T-helper 1 cell treated with Interleukin-12 subunit alpha and Interleukin-12 subunit beta and Interleukin-4 antibody, amounts not matched to agents 30 μg/mL and 1 μg/mL, for 36 hours (primary cell): ENCODE data around the gene SAYSD1.
A peak's percentile ranks its signal among the peaks of the same experiment; 100 is the strongest.
"Not testable (repeated sequence)": the region's sequence is repeated elsewhere in the genome, so short reads cannot be mapped to it uniquely, and the experiment has no call there.

Experiments
- H3K27ac Mint-ChIP-seq: one replicate; pipeline ENCODE4 v1.8.0; 2021; ENCODE audit warnings: mild to moderate bottlenecking, mixed read lengths
- H3K27me3 Mint-ChIP-seq: one replicate; pipeline ENCODE4 v1.8.0; 2021; ENCODE audit warnings: low read depth, mixed read lengths
- H3K36me3 Mint-ChIP-seq: one replicate; pipeline ENCODE4 v1.8.0; 2021; ENCODE audit warnings: low read depth, mixed read lengths
- H3K4me1 Mint-ChIP-seq: one replicate; pipeline ENCODE4 v1.8.0; 2021; ENCODE audit warnings: low read depth, mixed read lengths
- H3K4me3 Mint-ChIP-seq: one replicate; pipeline ENCODE4 v1.8.0; 2021; ENCODE audit warnings: mild to moderate bottlenecking, moderate library complexity, mixed read lengths
- H3K9me3 Mint-ChIP-seq: one replicate; pipeline ENCODE4 v1.8.0; 2021; ENCODE audit warnings: mixed read lengths

The SAYSD1 gene, protein sequence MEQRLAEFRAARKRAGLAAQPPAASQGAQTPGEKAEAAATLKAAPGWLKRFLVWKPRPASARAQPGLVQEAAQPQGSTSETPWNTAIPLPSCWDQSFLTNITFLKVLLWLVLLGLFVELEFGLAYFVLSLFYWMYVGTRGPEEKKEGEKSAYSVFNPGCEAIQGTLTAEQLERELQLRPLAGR

DNA sequence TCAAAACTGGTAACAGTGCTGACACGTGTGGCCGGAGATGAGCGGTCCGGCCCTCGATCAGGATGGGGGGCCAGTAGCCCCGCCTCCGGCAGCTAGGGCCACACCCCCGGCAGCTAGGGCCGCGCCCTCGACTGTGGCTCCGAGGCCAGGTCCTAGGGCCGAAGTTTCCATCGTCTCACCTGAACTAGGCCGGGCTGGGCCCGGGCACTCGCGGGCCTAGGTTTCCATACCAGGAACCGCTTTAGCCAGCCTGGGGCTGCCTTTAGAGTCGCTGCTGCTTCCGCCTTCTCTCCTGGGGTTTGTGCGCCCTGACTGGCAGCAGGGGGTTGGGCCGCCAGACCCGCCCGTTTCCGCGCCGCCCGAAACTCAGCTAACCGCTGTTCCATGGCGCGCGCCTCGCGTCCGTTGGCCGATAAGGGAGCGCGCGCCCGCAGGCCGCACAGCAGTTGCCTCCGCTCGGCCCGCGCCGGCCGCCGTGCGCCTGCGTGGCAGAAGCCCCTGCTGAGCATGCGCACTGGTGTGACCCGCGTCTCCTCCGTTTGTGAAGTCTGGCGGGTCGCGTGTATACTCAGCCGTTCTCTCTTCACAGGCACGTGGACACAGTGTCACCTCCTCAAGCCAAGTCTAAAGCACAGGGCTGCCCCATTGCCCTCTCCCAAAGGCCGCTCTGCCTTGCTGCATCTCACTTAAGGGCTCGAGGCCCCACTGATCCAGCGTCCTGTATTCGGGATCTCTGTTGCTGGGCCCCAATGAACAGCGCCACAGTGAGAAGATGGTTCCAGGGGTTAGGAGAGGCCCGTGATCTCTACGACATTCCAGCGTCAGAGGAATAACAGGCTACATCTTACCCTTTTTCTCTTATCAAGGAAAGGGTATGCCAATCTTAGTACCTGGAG, at the start of gene SAYSD1:
Gene SAYSD1 (minus strand): TSS at position 483 of the 896 bp plus-strand sequence. CDS start 97 bp downstream, at position 386.
- peaks cover 6% of the 10 kb centered on the region for H3K36me3 Mint-ChIP-seq
- H3K9me3 Mint-ChIP-seq = no peaks in the 10 kb centered on the region
- H3K27me3 Mint-ChIP-seq = no peaks in the 10 kb centered on the region
- peak within 1 kb of the TSS; percentile 91 for H3K4me3 Mint-ChIP-seq
- H3K27ac Mint-ChIP-seq = peak within 1 kb of the TSS; percentile 98
- H3K4me1 Mint-ChIP-seq = peaks cover 44% of the 10 kb centered on the region

DNA sequence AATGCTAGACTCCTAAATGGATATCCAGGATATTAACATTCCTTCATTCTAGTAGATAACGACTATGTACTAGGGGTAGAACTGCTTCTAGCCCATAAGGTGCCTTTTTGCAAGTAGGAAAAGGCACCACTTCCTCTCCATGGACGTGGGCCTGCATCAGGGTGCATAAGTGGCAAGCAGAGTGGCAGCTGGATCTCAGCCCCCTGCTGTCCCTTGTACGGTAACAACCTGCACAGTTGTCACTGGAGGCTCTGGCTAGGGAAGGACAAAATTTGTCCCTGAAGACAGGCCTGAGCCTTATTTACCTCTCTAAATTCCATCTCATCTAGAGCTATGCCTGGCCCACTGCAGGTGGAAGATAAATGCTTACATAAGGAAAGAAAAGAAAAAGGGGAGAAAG, 42.5 kb upstream of the SAYSD1 start:
- H3K9me3 Mint-ChIP-seq = peaks cover 3% of the 10 kb centered on the region
- H3K4me3 Mint-ChIP-seq = no peak overlapping the region
- H3K36me3 Mint-ChIP-seq = no peaks in the 10 kb centered on the region
- H3K27ac Mint-ChIP-seq = no peak overlapping the region
- no peaks in the 10 kb centered on the region for H3K27me3 Mint-ChIP-seq
- peaks cover 8% of the 10 kb centered on the region for H3K4me1 Mint-ChIP-seq

DNA sequence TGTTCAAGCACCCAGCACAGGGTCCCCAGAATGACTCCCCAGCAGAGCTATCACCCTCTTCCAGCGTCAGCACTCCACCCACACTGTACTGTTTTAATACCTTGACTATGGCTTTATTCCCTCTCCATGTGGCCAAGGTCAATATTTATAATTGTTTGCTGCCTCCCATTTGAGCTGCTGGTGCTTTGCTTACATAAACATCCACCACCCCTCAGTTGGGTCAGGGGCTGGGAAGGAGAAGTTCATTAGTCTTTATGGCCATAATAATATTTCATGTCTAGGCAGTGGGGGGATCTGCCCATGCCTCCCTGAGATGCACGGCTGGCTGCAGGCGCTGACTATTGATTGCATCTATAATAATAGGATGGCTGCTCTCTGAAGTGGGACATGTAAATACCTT, 41.8 kb upstream of the SAYSD1 start:
- Mint-ChIP-seq H3K4me3 (no peak overlapping the region), H3K9me3 (peaks cover 3% of the 10 kb centered on the region), H3K27me3 (no peaks in the 10 kb centered on the region), H3K36me3 (no peaks in the 10 kb centered on the region), H3K4me1 (peaks cover 14% of the 10 kb centered on the region), H3K27ac (no peak overlapping the region)

DNA sequence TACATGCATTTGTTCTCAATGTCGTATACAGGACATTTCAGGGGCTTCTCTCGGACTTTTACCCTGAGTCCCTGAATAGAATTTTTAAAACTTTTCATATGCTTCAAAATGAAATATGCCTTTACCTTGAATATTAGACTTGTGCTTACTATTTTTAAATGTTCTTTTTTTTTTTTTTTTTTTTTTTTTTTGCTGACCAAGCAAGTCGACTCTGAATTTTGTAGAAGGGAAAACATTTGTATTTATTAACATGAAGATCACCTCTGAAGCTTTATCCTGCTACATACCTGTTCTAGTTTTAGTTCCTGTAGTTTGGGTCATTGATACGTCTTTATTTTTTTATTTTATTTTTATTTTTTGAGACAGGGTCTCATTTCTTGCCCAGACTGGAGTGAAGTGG, 39.7 kb upstream of the SAYSD1 start:
- Mint-ChIP-seq H3K36me3 (no peaks in the 10 kb centered on the region), H3K4me3 (no peak overlapping the region), H3K9me3 (peaks cover 3% of the 10 kb centered on the region), H3K27ac (no peak overlapping the region), H3K4me1 (peaks cover 14% of the 10 kb centered on the region), H3K27me3 (peaks cover 6% of the 10 kb centered on the region)

DNA sequence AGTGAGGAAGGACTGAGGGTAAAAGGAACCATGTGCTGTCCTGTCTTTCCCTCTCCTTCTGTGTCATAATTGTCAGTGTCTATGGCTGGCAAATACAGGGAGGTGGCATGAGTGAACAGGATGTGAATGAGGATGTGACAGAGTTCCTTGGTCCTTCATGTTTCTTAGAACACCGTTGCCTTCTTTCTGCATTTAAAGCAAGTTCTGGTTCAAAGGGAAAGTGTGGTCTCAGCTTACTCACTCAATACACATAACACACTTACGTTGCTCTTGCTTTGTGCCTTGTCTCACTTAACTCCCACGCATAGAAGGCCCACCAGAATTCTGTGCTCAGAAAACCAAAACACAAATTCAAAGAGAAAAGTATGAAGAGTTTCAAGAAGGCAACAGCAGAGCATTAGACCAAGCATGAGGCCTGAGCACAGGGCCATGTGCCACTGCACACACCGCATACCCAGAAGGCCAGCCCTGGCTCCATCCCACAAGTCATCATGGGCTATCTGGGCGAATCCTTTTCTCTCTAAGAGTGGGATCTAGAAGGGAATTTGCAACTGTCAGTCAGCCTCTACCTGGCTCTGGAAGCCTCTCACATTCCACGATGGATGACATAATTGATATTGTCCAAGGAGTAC, 38.9 kb upstream of the SAYSD1 start:
- Mint-ChIP-seq H3K36me3 (no peaks in the 10 kb centered on the region), H3K27me3 (peaks cover 13% of the 10 kb centered on the region), H3K4me1 (peaks cover 14% of the 10 kb centered on the region), H3K4me3 (no peak overlapping the region), H3K27ac (peak overlapping the region; percentile 55), H3K9me3 (no peaks in the 10 kb centered on the region)

DNA sequence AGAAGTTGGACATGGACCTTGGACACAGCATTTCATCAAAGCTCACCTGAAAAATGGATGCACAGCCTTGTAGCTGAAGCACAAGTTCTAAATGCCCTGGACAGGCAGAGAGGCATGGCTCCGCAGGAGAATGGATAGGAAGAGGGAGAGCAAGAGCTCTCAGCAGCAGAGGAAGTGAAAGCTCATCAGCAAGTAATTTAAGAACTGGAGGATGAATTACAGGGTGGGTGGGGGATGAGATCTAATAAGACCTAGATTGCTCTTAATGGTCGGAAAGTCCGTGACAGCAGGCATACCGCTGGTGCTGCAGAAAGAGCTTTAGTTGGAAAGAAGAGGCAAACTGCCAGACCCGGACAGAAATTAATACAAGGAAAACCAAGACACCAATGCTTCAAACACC, 37.3 kb upstream of the SAYSD1 start:
- H3K27ac Mint-ChIP-seq = no peak overlapping the region
- peaks cover 13% of the 10 kb centered on the region for H3K27me3 Mint-ChIP-seq
- no peak overlapping the region for H3K4me3 Mint-ChIP-seq

DNA sequence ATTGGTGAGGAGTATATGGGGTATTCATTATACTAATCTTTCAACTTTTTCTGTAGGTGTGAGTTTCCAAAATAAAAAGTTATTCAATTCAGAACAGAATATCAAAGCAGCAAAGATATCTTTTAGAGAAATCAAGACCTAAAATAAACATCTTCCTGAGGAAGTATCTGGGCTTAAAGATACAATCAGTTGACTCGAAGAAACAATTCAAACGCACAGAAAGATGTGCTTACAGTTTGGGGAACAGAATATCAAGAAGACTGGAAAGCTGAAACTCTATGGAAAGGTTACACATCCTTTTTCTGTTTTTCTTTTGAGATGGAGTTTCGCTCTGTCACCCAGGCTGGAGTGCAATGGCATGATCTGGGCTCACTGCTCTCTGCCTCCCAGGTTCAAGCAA, 36.2 kb upstream of the SAYSD1 start:
- H3K9me3 Mint-ChIP-seq = no peaks in the 10 kb centered on the region
- no peak overlapping the region for H3K4me3 Mint-ChIP-seq
- no peak overlapping the region for H3K27ac Mint-ChIP-seq
- no peaks in the 10 kb centered on the region for H3K36me3 Mint-ChIP-seq
- peaks cover 18% of the 10 kb centered on the region for H3K4me1 Mint-ChIP-seq
- H3K27me3 Mint-ChIP-seq = peaks cover 13% of the 10 kb centered on the region

More for the DNA sequence above, 37.3 kb upstream of the SAYSD1 start:
- no peaks in the 10 kb centered on the region for H3K9me3 Mint-ChIP-seq
- peaks cover 18% of the 10 kb centered on the region for H3K4me1 Mint-ChIP-seq
- no peaks in the 10 kb centered on the region for H3K36me3 Mint-ChIP-seq

DNA sequence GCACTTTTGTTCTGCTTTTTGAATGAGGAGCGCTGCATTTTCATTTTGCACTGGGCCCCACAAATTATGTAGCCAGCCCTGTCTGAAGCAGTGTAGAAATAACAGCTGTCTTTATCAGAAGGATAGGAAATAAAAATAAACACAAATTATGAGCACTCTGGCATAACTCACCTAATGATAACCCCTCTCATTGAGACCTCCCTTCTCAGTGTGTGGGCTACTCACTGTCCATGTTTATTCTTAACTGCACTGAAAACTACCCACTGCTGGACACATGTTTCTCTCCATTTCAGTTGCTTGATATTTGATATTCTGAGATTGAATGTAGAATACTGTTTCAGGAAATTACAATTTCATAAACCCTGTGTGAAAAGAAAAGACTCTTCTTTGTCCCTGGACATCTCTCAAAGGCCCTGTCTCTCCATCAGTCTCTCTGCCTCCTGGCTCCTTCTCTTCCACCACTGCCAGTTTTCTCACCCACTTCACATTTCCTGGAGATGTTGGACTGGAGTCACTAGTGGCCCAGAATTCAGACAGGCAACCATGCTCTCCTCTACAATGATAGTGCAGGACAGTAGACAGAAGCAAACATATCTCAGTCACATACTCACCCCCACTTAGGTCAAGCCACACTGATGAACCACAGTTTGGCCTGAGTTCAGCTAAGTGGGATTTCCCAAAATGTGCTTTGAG, 29.6 kb upstream of the SAYSD1 start:
- no peaks in the 10 kb centered on the region for H3K9me3 Mint-ChIP-seq
- peaks cover 12% of the 10 kb centered on the region for H3K27me3 Mint-ChIP-seq
- H3K4me1 Mint-ChIP-seq = peaks cover 4% of the 10 kb centered on the region
- H3K36me3 Mint-ChIP-seq = no peaks in the 10 kb centered on the region
- H3K4me3 Mint-ChIP-seq = no peak overlapping the region
- no peak overlapping the region for H3K27ac Mint-ChIP-seq

DNA sequence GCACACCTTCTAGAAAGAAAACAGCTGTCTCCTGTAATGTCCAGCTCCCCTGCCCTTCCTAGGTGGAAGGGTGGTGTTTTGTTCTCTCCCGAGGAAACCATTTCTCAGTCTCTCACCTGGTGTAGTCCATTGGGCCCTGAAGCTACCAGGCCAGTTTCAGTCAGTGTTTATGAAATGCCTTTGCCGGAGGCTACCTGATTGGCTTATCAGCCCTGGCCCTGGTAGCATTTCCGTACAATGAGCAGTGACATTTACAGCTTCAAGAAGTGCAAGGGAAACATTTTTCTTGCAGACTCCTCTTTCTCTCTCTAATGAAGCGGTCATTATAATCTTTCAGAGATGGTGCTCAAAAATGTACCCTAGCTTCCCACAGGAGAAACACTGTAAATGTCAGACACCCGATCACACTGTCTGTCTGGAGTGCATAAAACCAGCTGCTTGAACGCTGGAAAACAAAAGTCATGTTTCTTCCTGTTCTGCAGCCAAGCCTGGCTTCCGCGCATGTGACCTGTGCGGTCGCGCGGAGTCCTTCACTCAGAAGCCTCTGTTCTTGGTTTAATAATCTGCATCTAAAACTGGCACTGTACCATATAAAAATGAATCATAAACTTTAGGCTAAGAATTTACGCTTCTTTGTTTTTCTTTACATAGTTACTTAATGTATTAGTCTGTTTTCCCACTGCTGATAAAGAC, 28.4 kb upstream of the SAYSD1 start:
- Mint-ChIP-seq H3K4me3 (no peak overlapping the region), H3K9me3 (no peaks in the 10 kb centered on the region), H3K27ac (no peak overlapping the region), H3K36me3 (no peaks in the 10 kb centered on the region), H3K4me1 (peaks cover 4% of the 10 kb centered on the region), H3K27me3 (peaks cover 6% of the 10 kb centered on the region)

DNA sequence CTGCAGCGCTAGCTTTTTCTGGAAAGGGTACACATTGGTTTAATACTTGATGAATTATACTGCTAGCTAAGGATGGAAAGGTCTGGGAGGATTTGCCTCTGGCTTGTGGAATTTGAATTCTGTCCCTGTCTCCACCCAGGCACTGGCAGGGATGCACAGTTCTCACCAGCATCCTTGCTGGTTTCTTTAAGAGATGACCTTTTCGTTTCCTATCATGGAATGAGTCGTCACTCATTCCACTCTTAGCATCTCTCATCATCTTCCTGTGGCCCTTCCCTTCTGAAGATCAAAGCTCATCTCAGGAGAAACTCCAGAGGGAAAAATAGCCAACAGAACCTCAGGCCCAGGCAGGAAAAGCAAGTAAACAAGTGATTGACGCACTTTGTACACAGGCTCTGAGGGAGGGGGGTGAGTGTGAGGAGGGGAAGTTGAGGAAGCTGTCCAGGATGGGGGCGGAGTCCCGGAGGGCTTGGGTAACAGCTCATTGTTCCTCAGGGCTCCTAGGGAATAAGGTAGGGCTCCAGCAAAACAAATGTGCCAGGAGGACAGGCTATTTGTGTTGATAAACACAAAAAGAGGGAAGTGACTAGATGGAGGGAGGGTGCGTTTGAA, 25.7 kb upstream of the SAYSD1 start:
- no peaks in the 10 kb centered on the region for H3K4me1 Mint-ChIP-seq
- H3K9me3 Mint-ChIP-seq = no peaks in the 10 kb centered on the region
- H3K27me3 Mint-ChIP-seq = peaks cover 5% of the 10 kb centered on the region
- H3K36me3 Mint-ChIP-seq = no peaks in the 10 kb centered on the region
- H3K4me3 Mint-ChIP-seq = no peak overlapping the region
- no peak overlapping the region for H3K27ac Mint-ChIP-seq

DNA sequence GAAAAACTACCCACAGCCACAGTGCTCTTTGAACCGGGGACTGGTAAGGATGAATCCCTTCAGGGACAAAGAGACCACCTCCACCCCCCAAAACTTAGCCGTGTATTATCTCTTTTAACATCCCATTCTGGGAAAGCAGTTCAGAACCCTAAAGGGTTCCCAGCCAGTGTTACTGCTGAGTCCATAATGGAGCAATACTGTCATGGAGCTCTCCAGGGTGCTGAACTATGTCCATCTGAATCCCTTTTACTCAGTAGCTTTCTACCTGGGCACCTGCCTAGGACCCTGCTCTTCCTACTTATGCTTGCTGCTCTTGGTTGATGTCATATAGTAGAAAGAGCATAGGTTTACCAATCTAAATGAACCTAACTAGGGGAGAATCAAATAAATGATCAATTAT, 22.3 kb upstream of the SAYSD1 start:
- no peaks in the 10 kb centered on the region for H3K36me3 Mint-ChIP-seq
- no peaks in the 10 kb centered on the region for H3K4me1 Mint-ChIP-seq
- H3K9me3 Mint-ChIP-seq = no peaks in the 10 kb centered on the region
- H3K27ac Mint-ChIP-seq = no peak overlapping the region
- no peaks in the 10 kb centered on the region for H3K27me3 Mint-ChIP-seq
- no peak overlapping the region for H3K4me3 Mint-ChIP-seq

DNA sequence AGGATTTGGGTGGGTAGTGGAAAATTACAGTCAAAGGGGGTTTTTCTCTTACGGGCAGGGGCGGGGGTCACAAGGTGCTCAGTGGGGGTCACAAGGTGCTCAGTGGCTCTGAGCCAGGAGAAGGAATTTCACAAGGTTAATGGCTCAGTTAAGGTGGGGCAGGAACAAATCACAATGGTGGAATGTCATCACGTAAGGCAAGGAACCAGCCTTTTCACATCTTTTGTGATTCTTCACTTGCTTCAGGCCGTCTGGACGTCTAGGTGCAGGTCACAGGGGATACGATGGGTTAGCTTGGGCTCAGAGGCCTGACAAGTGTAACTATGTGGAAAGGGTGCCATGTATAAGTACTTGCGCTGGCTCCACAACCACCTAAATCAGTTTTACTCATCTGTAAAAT, 21.2 kb upstream of the SAYSD1 start:
- not testable (repeated sequence) for H3K27ac Mint-ChIP-seq, H3K9me3 Mint-ChIP-seq, H3K4me1 Mint-ChIP-seq, H3K4me3 Mint-ChIP-seq, H3K27me3 Mint-ChIP-seq, H3K36me3 Mint-ChIP-seq

DNA sequence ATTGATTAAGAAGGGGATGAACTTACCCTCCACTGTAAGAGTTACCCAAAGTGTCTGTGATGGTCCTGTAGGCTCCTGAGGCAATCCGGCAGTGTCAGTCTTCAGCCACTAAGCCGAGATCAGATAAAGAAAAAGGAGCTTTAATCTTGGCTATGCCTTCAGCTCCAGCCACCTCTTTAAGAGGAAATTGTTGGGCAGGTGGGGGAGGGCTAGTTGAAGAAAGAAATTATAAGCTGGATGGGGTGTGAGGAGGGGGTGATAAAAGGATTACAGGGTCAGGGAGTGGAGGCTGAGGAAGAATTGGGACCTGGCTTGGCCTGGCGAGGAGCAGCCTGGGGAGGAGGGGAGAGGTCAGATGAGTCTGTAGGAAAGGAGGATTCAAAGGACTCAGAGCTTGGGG, 19.8 kb upstream of the SAYSD1 start:
- H3K27ac Mint-ChIP-seq, H3K36me3 Mint-ChIP-seq, H3K9me3 Mint-ChIP-seq, H3K27me3 Mint-ChIP-seq, H3K4me1 Mint-ChIP-seq, H3K4me3 Mint-ChIP-seq: not testable (repeated sequence)

DNA sequence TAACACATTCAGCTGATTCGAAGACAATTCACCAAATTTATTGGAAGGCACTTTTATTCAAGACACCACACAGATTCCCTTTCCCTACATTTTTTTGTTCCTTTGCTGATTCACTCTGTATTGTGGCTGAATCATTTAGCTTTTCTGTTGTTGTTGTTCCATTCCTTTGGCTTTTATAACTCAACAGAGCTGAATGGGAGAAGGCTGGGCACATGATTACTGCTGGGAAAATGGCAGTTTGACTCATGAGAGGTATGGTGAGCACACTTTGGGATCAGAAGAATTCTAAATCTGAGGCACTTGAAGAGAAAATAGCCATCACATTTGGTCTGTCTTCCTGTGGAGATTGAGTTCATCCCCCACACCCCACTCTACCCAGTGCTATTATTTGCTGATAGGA, 15.7 kb upstream of the SAYSD1 start:
- Mint-ChIP-seq H3K9me3 (no peaks in the 10 kb centered on the region), H3K4me3 (no peak overlapping the region), H3K36me3 (no peaks in the 10 kb centered on the region), H3K27me3 (peaks cover 6% of the 10 kb centered on the region), H3K4me1 (no peaks in the 10 kb centered on the region), H3K27ac (no peak overlapping the region)
